H1 (cell line): ENCODE results near the gene KDR. TPM values are rescaled to one million over a fixed set of nuclear protein-coding genes. Genes with fewer than 3 reads are reported as not detected.

ENCODE experiments used
- CTCF ChIA-PET: fragments of 300-600 bp; sonication (Branson Sonifier 250); formaldehyde crosslinking; loops from one replicate; lab custom pipeline; 2021; ENCODE audit not compliant: partially characterized antibody; lab: Charles Lee
- POLR2A ChIA-PET: fragments of 300-600 bp; sonication (Branson Sonifier 250); formaldehyde crosslinking; loops from one replicate; lab custom pipeline; 2021; ENCODE audit warnings: inconsistent platforms; ENCODE audit not compliant: partially characterized antibody; lab: Charles Lee
- DNase-seq, 2 experiments: peaks; one replicate each; pipeline versions ENCODE4 v3.0.0 to v3.0.0-alpha.2; 2010 to 2022; ENCODE audit warnings: low spot score in 2 of 2, low read depth in 1 of 2, mixed read lengths in 1 of 2
- FAIRE-seq: peaks from 2 replicates; lab custom pipeline; 2011; peaks lifted over from hg19 to GRCh38; lab: Jason Lieb, UNC
- H2AFZ ChIP-seq: 2 replicates; pipeline ENCODE4 v1.8.1; 2012; ENCODE audit warnings: low read length, inconsistent platforms
- H2AK5ac ChIP-seq: 2 replicates; pipeline ENCODE4 v1.6.1; 2013; ENCODE audit warnings: low read depth, low read length
- H2BK120ac ChIP-seq: replicated peaks from 2 replicates; pipeline ENCODE3; 2013; ENCODE audit warnings: low read depth, low read length, inconsistent platforms
- H2BK12ac ChIP-seq: 2 replicates; pipeline ENCODE4 v1.6.1; 2013; ENCODE audit warnings: low read depth, low read length
- H2BK15ac ChIP-seq: 2 replicates; pipeline ENCODE4 v1.6.1; 2013; ENCODE audit warnings: low read length
- H2BK20ac ChIP-seq: 2 replicates; pipeline ENCODE4 v1.6.1; 2013; ENCODE audit warnings: low read length
- H2BK5ac ChIP-seq: 2 replicates; pipeline ENCODE4 v1.6.1; 2013; ENCODE audit warnings: low read depth, low read length
- H3K14ac ChIP-seq: 2 replicates; pipeline ENCODE4 v1.6.1; 2013; ENCODE audit warnings: inconsistent platforms; ENCODE audit not compliant: insufficient read length
- H3K18ac ChIP-seq: 2 replicates; pipeline ENCODE4 v1.6.1; 2013; ENCODE audit warnings: low read length; ENCODE audit errors: extremely low read depth
- H3K23ac ChIP-seq: 2 replicates; pipeline ENCODE4 v1.6.1; 2013; ENCODE audit warnings: inconsistent platforms; ENCODE audit not compliant: insufficient read length
- H3K23me2 ChIP-seq: 2 replicates; pipeline ENCODE4 v1.6.1; 2013; ENCODE audit warnings: low read depth, low read length
- H3K27ac ChIP-seq: 2 replicates; pipeline ENCODE4 v1.6.1; 2011; ENCODE audit warnings: low read depth, low read length, inconsistent platforms
- H3K27me3 ChIP-seq, 4 experiments: replicated peaks in 1 of 4; 1 replicate in 1 of 4; 2 replicates in 3 of 4; pipeline versions ENCODE4 v1.6.1 to v1.8.1; 2011 to 2013; ENCODE audit warnings: low read length in 3 of 4, mild to moderate bottlenecking in 3 of 4, inconsistent platforms in 2 of 4, mixed read lengths in 2 of 4, moderate library complexity in 1 of 4; ENCODE audit not compliant: control insufficient read depth in 3 of 4, insufficient read depth in 3 of 4; ENCODE audit errors: extremely low read depth in 1 of 4
- H3K36me3 ChIP-seq, 4 experiments: 2 replicates each; pipeline versions ENCODE4 v1.6.1 to v1.8.1; 2011 to 2013; ENCODE audit warnings: mild to moderate bottlenecking in 4 of 4, low read length in 3 of 4, moderate library complexity in 2 of 4, control low read depth in 1 of 4, inconsistent platforms in 1 of 4; ENCODE audit not compliant: insufficient read depth in 4 of 4, control insufficient read depth in 2 of 4
- H3K4ac ChIP-seq: replicated peaks from 2 replicates; pipeline ENCODE3; 2013; ENCODE audit warnings: low read length, low read depth, mixed read lengths, inconsistent platforms; ENCODE audit not compliant: insufficient read length
- H3K4me1 ChIP-seq, 4 experiments: replicated peaks in 1 of 4; 1 replicate in 1 of 4; 2 replicates in 3 of 4; pipeline versions ENCODE4 v1.6.1 to v1.8.1; 2011 to 2013; ENCODE audit warnings: low read length in 3 of 4, inconsistent platforms in 2 of 4, mixed read lengths in 1 of 4; ENCODE audit not compliant: insufficient read depth in 4 of 4, control insufficient read depth in 3 of 4
- H3K4me2 ChIP-seq, 2 experiments: 2 replicates each; pipeline versions ENCODE4 v1.6.1 to v1.8.1; 2011 to 2013; ENCODE audit warnings: low read depth in 2 of 2, low read length in 2 of 2, control low read depth in 1 of 2, inconsistent platforms in 1 of 2, mild to moderate bottlenecking in 1 of 2; ENCODE audit not compliant: insufficient read depth in 1 of 2
- H3K4me3 ChIP-seq, 4 experiments: fragments of 200-600, 300-600 bp in 1 of 4; sonication (generic), shearing (Covaris generic), sonication (Bioruptor Twin) in 1 of 4; 2 replicates each; pipeline versions ENCODE4 v1.5.1 to v1.8.1; 2011 to 2016; ENCODE audit warnings: low read length in 4 of 4, low read depth in 3 of 4, control low read depth in 2 of 4, inconsistent platforms in 2 of 4, mild to moderate bottlenecking in 2 of 4, mixed read lengths in 1 of 4, moderate library complexity in 1 of 4; ENCODE audit not compliant: insufficient read depth in 2 of 4; ENCODE audit errors: extremely low read depth in 1 of 4
- H3K56ac ChIP-seq: replicated peaks from 2 replicates; pipeline ENCODE3; 2013; ENCODE audit warnings: low read depth, mild to moderate bottlenecking, mixed read lengths, low read length, inconsistent platforms; ENCODE audit not compliant: insufficient read length
- H3K79me1 ChIP-seq: 2 replicates; pipeline ENCODE4 v1.6.1; 2013; ENCODE audit warnings: low read depth, low read length, control low read depth
- H3K79me2 ChIP-seq, 2 experiments: 2 replicates each; pipeline versions ENCODE4 v1.6.1 to v1.8.1; 2012 to 2013; ENCODE audit warnings: low read length in 2 of 2, mild to moderate bottlenecking in 2 of 2, inconsistent platforms in 1 of 2; ENCODE audit not compliant: insufficient read depth in 2 of 2, control insufficient read depth in 1 of 2
- H3K9ac ChIP-seq, 4 experiments: replicated peaks in 1 of 4; 1 replicate in 1 of 4; 2 replicates in 3 of 4; pipeline versions ENCODE4 v1.6.1 to v1.8.1; 2011 to 2013; ENCODE audit warnings: low read depth in 3 of 4, low read length in 3 of 4, control low read depth in 2 of 4, mild to moderate bottlenecking in 2 of 4, moderate library complexity in 2 of 4, inconsistent platforms in 1 of 4; ENCODE audit errors: extremely low read depth in 1 of 4
- H3K9me3 ChIP-seq, 2 experiments: 2 replicates each; pipeline versions ENCODE4 v1.6.1 to v1.8.1; 2012 to 2013; ENCODE audit warnings: mild to moderate bottlenecking in 2 of 2, moderate library complexity in 2 of 2, control low read depth in 1 of 2, inconsistent platforms in 1 of 2, low read depth in 1 of 2, low read length in 1 of 2, mixed read lengths in 1 of 2; ENCODE audit not compliant: insufficient read depth in 2 of 2
- H4K20me1 ChIP-seq, 2 experiments: replicated peaks in 1 of 2; 2 replicates each; pipeline versions ENCODE3 to v1.8.1; 2011 to 2013; ENCODE audit warnings: inconsistent platforms in 2 of 2, low read length in 2 of 2, mild to moderate bottlenecking in 1 of 2; ENCODE audit not compliant: insufficient read depth in 2 of 2, control insufficient read depth in 1 of 2
- H4K5ac ChIP-seq: 2 replicates; pipeline ENCODE4 v1.6.1; 2013; ENCODE audit warnings: low read length, low read depth, mixed read lengths, inconsistent platforms; ENCODE audit not compliant: insufficient read length
- H4K8ac ChIP-seq: 2 replicates; pipeline ENCODE4 v1.8.0; 2013; ENCODE audit warnings: mild to moderate bottlenecking, moderate library complexity, low read length, inconsistent platforms; ENCODE audit not compliant: insufficient read depth; ENCODE audit errors: extremely low read depth
- H4K91ac ChIP-seq: replicated peaks from 2 replicates; pipeline ENCODE3; 2013; ENCODE audit warnings: low read length, mixed read lengths, inconsistent platforms; ENCODE audit not compliant: insufficient read length
- CHD2 ChIP-seq: IDR thresholded peaks from 2 replicates; pipeline ENCODE4 v1.6.1; 2012; ENCODE audit warnings: low read length, improper control_type of control experiment
- WGBS, 2 experiments: shearing (Covaris generic) in 1 of 2; methylation state at CpG; one replicate each; pipeline versions ENCODE4 v1.1.6 to v1.1.7; 2013 to 2015; ENCODE audit warnings: low lambda C conversion rate in 2 of 2, mixed read lengths in 2 of 2, inconsistent platforms in 1 of 2, low coverage in 1 of 2, missing lambda C conversion rate in 1 of 2; ENCODE audit not compliant: insufficient replicate concordance in 2 of 2, insufficient coverage in 1 of 2, insufficient read length in 1 of 2; ENCODE audit errors: extremely low coverage in 1 of 2, missing lambda C conversion rate in 1 of 2; 5-methylcytosine and 5-hydroxymethylcytosine counted together
- polyA plus RNA-seq, 7 experiments: library from polyadenylated mRNA; depleted of rRNA in 3 of 7; stranded (reverse) in 5 of 7; unstranded in 2 of 7; fragments of >200 nt in 5 of 7; fragments of 200-250 nt in 2 of 7; gene quantifications; 1 replicate in 5 of 7; 2 replicates in 1 of 7; 4 replicates in 1 of 7; pipeline versions ENCODE4 v1.2.1 to v1.2.3, GENCODE V29; 2011 to 2013; ENCODE audit warnings: missing spikeins in 2 of 7, mixed read lengths in 2 of 7
- total RNA-seq: library from RNA; stranded (reverse); fragmentation: NEBNext Ultra II Directional; extraction: Animal tissue kit (Norgen Biotek cat#: 25700); gene quantifications from 2 replicates; pipeline ENCODE4 v1.2.1, GENCODE V29; 2021

KDR gene
- total and polyA plus RNA-seq, 2 of the 8 experiments (the other 6 are each of a cell fraction or from before 2014, with no cell fraction given) = 69.3 to 106 TPM

- Histone ChIP-seq H3K4me1 (no peaks in the 10 kb centered on the region), H3K4me3 (no peak overlapping the region), H2BK20ac (no peak overlapping the region), H3K9ac (no peak overlapping the region), H2BK15ac (no peak overlapping the region), H3K56ac (no peak overlapping the region), H4K5ac (no peak overlapping the region), H4K91ac (no peak overlapping the region), H3K23ac (no peak overlapping the region), H3K9me3 (no peaks in the 10 kb centered on the region), H3K27me3 (no peaks in the 10 kb centered on the region), H3K4ac (no peak overlapping the region), H4K8ac (no peak overlapping the region), H2AK5ac (no peak overlapping the region), H2AFZ (no peak overlapping the region), H3K79me1 (no peaks in the 10 kb centered on the region; the same call in 1 of the 2 replicates), H3K27ac (no peak overlapping the region), H2BK120ac (no peak overlapping the region), H4K20me1 (peaks cover 3 to 4% of the 10 kb centered on the region in 2 experiments), H3K23me2 (no peaks in the 10 kb centered on the region), H3K18ac (no peak overlapping the region), H3K4me2 (no peak overlapping the region), H2BK5ac (no peak overlapping the region), H3K36me3 (peaks cover 52 to 96% (median 85%) of the 10 kb centered on the region in 4 experiments), H3K14ac (no peak overlapping the region), H3K79me2 (no peaks in the 10 kb centered on the region), H2BK12ac (no peak overlapping the region)
- DNase-seq = no peak
- FAIRE-seq = no peak
- TF ChIP-seq CHD2 = no peak
- POLR2A ChIA-PET = interaction anchor here (0.6 to 2.4 kb wide), 4 partner anchors 11 to 24 kb away, joined by 3 to 9 read pairs (median 4); no protein-coding TSS in a partner anchor
- WGBS, 2 experiments = 94% methylated on average over 4 of the region's 4 CpGs; no CpG with 5 or more reads in 1 of the 2 experiments
- CTCF ChIA-PET = interaction anchor here (0.6 to 1.4 kb wide), 5 partner anchors 9 to 222 kb away, joined by 3 to 4 read pairs (median 3); no protein-coding TSS in a partner anchor
Measured at GRCh38 chr4:55099816-55100215, 25.6 kb downstream of the KDR start.
